ENCODE measurements around the gene TSC22D4.
"Not testable (repeated sequence)": the region's sequence is repeated elsewhere in the genome, so short reads cannot be mapped to it uniquely, and the experiment has no call there.

DNA sequence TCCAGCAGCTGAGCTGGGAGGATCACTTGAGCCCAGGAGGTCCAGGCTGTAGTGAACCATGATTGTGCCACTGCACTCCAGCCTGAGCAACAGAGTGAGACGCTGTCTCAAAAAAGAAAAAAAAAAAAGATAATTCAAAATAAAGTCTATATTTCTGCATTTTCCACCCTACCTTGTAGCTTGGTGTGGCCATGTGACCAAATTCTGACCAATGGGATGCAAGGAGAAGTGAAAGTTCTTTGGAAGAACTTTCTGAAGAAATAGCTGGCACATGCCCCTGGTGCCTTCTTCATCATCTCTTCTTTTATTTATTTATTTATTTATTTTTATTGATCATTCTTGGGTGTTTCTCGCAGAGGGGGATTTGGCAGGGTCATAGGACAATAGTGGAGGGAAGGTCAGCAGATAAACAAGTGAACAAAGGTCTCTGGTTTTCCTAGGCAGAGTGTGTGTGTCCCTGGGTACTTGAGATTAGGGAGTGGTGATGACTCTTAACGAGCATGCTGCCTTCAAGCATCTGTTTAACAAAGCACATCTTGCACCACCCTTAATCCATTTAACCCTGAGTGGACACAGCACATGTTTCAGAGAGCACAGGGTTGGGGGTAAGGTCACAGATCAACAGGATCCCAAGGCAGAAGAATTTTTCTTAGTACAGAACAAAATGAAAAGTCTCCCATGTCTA lies 43.0 kb upstream of the TSC22D4 start:
- not testable (repeated sequence) for TF ChIP-seq FOXM1 (IDR thresholded peaks at IDR 0.05; ENCODE audit: borderline replicate concordance); NFRKB (IDR thresholded peaks at IDR 0.05); ELF4 (IDR thresholded peaks at IDR 0.05); HDGF (IDR thresholded peaks at IDR 0.05; ENCODE audit: borderline replicate concordance); BHLHE40 (IDR thresholded peaks at IDR 0.05; ENCODE audit: borderline replicate concordance); SUZ12 (IDR thresholded peaks at IDR 0.05); SP1 (IDR thresholded peaks at IDR 0.05); L3MBTL2 (conservative IDR thresholded peaks at IDR 0.05); ZNF384 (IDR thresholded peaks at IDR 0.05); FOXA1 (IDR thresholded peaks at IDR 0.05); FOXK2 (IDR thresholded peaks at IDR 0.05); TARDBP (IDR thresholded peaks at IDR 0.05); CTBP1 (IDR thresholded peaks at IDR 0.05; ENCODE audit: borderline replicate concordance); ARNT (IDR thresholded peaks at IDR 0.05)
